Esophagus muscularis mucosa (tissue), 4 donors: ENCODE data around the gene UNC13A. TPM values are rescaled to one million over a fixed set of nuclear protein-coding genes. Genes with fewer than 3 reads are reported as not detected.

Source experiments
- DNase-seq: peaks from one replicate; pipeline ENCODE4 v3.0.0-alpha.2; 2017; ENCODE audit errors: extremely low spot score
- H3K27ac ChIP-seq, 4 donors: fragments of 200-600 bp; sonication (generic); replicated peaks in 1 of 4; 1 replicate in 3 of 4; 2 replicates in 1 of 4; pipeline ENCODE4 v1.5.1; 2016 to 2019; ENCODE audit warnings: mild to moderate bottlenecking in 1 of 4
- H3K27me3 ChIP-seq, 4 donors: fragments of 200-600 bp; sonication (generic); one replicate each; pipeline versions ENCODE4 v1.5.1 to v1.6.0; 2016 to 2019
- H3K36me3 ChIP-seq, 4 donors: fragments of 200-600 bp; sonication (generic); one replicate each; pipeline ENCODE4 v1.5.1; 2016 to 2019
- H3K4me1 ChIP-seq, 4 donors: fragments of 200-600 bp; sonication (generic); one replicate each; pipeline ENCODE4 v1.5.1; 2016 to 2019
- H3K4me3 ChIP-seq, 4 donors: fragments of 200-600 bp; sonication (generic); 1 replicate in 2 of 4; 2 replicates in 2 of 4; pipeline ENCODE4 v1.5.1; 2016 to 2019; ENCODE audit warnings: mild to moderate bottlenecking in 4 of 4, moderate library complexity in 1 of 4
- H3K9me3 ChIP-seq, 4 donors: fragments of 200-600 bp; sonication (generic); 1 replicate in 3 of 4; 2 replicates in 1 of 4; pipeline ENCODE4 v1.5.1; 2016 to 2019
- CTCF ChIP-seq, 3 experiments: fragments of 200-600 bp in 2 of 3; fragments of 450-650 bp in 1 of 3; sonication (generic) in 2 of 3; IDR thresholded peaks; one replicate each; pipeline ENCODE4 v1.5.1; 2017 to 2019; ENCODE audit warnings: antibody characterized with exemption in 3 of 3, mild to moderate bottlenecking in 2 of 3, moderate library complexity in 1 of 3
- EP300 ChIP-seq: sonication (generic); formaldehyde crosslinking; IDR thresholded peaks from one replicate; pipeline ENCODE4 v1.6.1; 2017; ENCODE audit warnings: antibody characterized with exemption
- POLR2A ChIP-seq: fragments of 450-650 bp; IDR thresholded peaks from one replicate; pipeline ENCODE4 v1.6.1; 2017; ENCODE audit warnings: antibody characterized with exemption, moderate library complexity, mild to moderate bottlenecking, low read depth
- POLR2AphosphoS5 ChIP-seq, 2 donors: sonication (generic); formaldehyde crosslinking; IDR thresholded peaks; one replicate each; pipeline ENCODE4 v1.6.1; 2017; ENCODE audit warnings: antibody characterized with exemption in 2 of 2
- WGBS: methylation state at CpG from one replicate; pipeline ENCODE4 v1.1.5; 2018; 5-methylcytosine and 5-hydroxymethylcytosine counted together
- intact Hi-C: fragments of 100-400 bp; cut with DNase I; formaldehyde crosslinking; loops from one replicate; pipeline ENCODE4 v1.15.1; 2023
- total RNA-seq, 4 donors: library from RNA; depleted of rRNA; stranded (reverse); fragments of >200 nt; gene quantifications; one replicate each; pipeline versions ENCODE4 v1.1.0 to v1.2.1, GENCODE V29; 2016

The UNC13A gene
- total RNA-seq, 4 donors from 2014 or later: under 0.01 to 0.23 (median 0.18) TPM

DNA sequence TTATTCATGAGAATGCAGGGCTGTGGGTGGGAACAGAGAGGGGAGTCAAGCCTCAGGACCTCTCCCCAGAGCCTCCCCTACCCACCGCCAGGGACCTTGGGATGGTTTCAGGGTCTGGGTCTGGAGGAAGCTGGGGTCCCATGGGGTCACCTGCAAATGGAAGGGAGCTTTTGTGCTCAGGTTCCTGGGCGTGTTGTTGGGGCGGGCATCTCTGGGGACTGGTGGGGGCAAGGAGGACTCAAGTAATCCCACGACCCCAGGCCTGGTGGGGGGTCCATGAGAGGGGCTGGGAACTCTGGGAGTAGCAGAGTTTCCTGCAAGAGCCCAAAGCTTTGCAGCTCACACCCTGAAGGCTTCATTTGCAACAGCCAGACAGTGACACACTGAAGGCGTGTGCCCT lies 60.2 kb downstream of the UNC13A start:
- Histone ChIP-seq H3K9me3 (no peaks in the 10 kb centered on the region), H3K27me3 (peaks cover 0 to 10% (median 0%) of the 10 kb centered on the region in 4 donors), H3K4me1 (no peaks in the 10 kb centered on the region), H3K36me3 (no peaks in the 10 kb centered on the region), H3K4me3 (no peak overlapping the region), H3K27ac (no peak overlapping the region)
- TF ChIP-seq POLR2A: no peak
- TF ChIP-seq EP300: no peak
- TF ChIP-seq POLR2AphosphoS5 (IDR thresholded peaks at IDR 0.05): no peak
- TF ChIP-seq CTCF (IDR thresholded peaks at IDR 0.05): no peak
- WGBS: 75% methylated on average over 3 of the region's 5 CpGs
- no peak for DNase-seq
- intact Hi-C loops: no loop called here

- intact Hi-C loops: no loop called here
- DNase-seq: no peak
- Histone ChIP-seq H3K27me3 (peaks cover 0 to 13% (median 0%) of the 10 kb centered on the region in 4 donors), H3K4me1 (no peaks in the 10 kb centered on the region), H3K36me3 (no peaks in the 10 kb centered on the region), H3K9me3 (peaks cover 0 to 6% (median 3%) of the 10 kb centered on the region in 4 donors), H3K27ac (no peak overlapping the region), H3K4me3 (no peak overlapping the region)
- WGBS: 87% methylated on average over 3 of the region's 3 CpGs
- no peak for TF ChIP-seq CTCF (IDR thresholded peaks at IDR 0.05)
- TF ChIP-seq POLR2AphosphoS5 (IDR thresholded peaks at IDR 0.05): no peak
- TF ChIP-seq EP300: no peak
- no peak for TF ChIP-seq POLR2A
Measured at GRCh38 chr19:17627161-17627560, 61.0 kb downstream of the UNC13A start.

DNA sequence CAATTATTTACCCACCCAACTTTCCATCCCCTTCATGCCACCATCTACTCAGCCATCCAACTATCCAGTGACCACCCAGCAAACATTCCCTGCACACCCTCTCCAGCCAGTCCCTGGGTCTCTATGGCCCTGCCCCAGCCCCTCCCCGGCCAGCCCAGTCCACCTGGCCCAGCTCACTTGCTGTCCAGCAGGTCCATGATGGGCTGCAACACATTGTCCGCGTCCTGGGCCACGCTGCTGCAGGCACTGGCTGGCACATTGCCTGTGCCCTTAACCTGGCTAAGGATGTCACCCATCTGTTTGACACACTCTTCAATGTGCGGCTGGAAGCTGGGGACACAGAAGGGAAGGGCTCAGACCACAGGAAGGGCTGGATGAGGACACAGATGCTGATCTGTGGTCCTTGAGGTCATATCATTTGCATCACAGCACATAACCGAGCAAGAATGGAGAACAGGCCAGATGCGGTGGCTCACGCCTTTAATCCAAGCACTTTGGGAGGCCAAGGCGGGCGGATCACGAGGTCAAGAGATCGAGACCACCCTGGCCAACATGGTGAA lies 61.6 kb downstream of the UNC13A start:
- peaks cover 0 to 13% (median 8%) of the 10 kb centered on the region in 4 donors for H3K9me3 ChIP-seq
- no peaks in the 10 kb centered on the region for H3K36me3 ChIP-seq
- H3K27me3 ChIP-seq: peaks cover 0 to 18% (median 0%) of the 10 kb centered on the region in 4 donors
- 83% methylated on average over 12 of the region's 12 CpGs for WGBS
- no peak overlapping the region for H3K27ac ChIP-seq
- H3K4me3 ChIP-seq: no peak overlapping the region
- no peaks in the 10 kb centered on the region for H3K4me1 ChIP-seq
- TF ChIP-seq POLR2AphosphoS5 (IDR thresholded peaks at IDR 0.05): no peak
- TF ChIP-seq POLR2A: no peak
- TF ChIP-seq EP300: no peak
- no peak for TF ChIP-seq CTCF (IDR thresholded peaks at IDR 0.05)
- intact Hi-C loops: no loop called here
- no peak for DNase-seq

GRCh38 chr19:17625980-17626379 lies 62.2 kb downstream of the UNC13A start:
- H3K27ac ChIP-seq: no peak overlapping the region
- peaks cover 0 to 18% (median 11%) of the 10 kb centered on the region in 4 donors for H3K9me3 ChIP-seq
- peaks cover 0 to 24% (median 0%) of the 10 kb centered on the region in 4 donors for H3K27me3 ChIP-seq
- no peak for DNase-seq
- intact Hi-C loops: no loop called here
- TF ChIP-seq CTCF (IDR thresholded peaks at IDR 0.05): no peak
- no peak for TF ChIP-seq POLR2AphosphoS5 (IDR thresholded peaks at IDR 0.05)
- no peak for TF ChIP-seq POLR2A
- no peak for TF ChIP-seq EP300
- WGBS: 73% methylated on average over 2 of the region's 2 CpGs
- H3K4me3 ChIP-seq: no peak overlapping the region
- no peaks in the 10 kb centered on the region for H3K4me1 ChIP-seq
- no peaks in the 10 kb centered on the region for H3K36me3 ChIP-seq

DNA sequence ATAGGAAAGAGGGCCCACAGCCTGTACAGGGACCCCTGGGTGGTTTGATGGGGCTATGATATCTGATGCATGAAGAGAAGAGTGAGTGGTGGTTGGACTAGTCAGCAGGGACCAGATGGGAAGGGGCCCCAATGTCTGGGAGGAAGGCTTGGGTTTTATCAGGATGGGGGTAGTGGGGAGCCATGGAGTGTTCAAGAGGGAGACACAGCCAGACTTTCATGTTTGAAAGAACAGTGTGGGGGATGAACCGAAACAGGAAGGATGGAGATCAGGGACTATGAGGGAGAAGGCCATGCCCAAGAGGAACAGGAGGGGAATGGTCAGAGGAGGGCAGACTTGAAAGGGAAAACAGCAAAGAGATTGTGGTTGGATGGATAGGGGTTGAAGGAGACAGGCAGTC lies 63.1 kb downstream of the UNC13A start:
- no peak for DNase-seq
- intact Hi-C loops: no loop called here
- 90% methylated on average over 1 of the region's 1 CpG for WGBS
- Histone ChIP-seq H3K36me3 (no peaks in the 10 kb centered on the region), H3K9me3 (peaks cover 0 to 20% (median 11%) of the 10 kb centered on the region in 4 donors), H3K27ac (no peak overlapping the region), H3K4me1 (no peaks in the 10 kb centered on the region), H3K4me3 (no peak overlapping the region), H3K27me3 (peaks cover 0 to 33% (median 0%) of the 10 kb centered on the region in 4 donors)
- TF ChIP-seq POLR2A (no peak), EP300 (no peak), CTCF (IDR thresholded peaks at IDR 0.05) (no peak), POLR2AphosphoS5 (IDR thresholded peaks at IDR 0.05) (no peak)
